Fibroblast of skin of left quadriceps (primary cell): ENCODE data around the gene CAMTA2.

Experiments
- DNase-seq, 2 experiments: peaks; one replicate each; pipeline ENCODE4 v3.0.0-alpha.2; 2013; ENCODE audit warnings: low read depth in 2 of 2

The CAMTA2 gene

DNA sequence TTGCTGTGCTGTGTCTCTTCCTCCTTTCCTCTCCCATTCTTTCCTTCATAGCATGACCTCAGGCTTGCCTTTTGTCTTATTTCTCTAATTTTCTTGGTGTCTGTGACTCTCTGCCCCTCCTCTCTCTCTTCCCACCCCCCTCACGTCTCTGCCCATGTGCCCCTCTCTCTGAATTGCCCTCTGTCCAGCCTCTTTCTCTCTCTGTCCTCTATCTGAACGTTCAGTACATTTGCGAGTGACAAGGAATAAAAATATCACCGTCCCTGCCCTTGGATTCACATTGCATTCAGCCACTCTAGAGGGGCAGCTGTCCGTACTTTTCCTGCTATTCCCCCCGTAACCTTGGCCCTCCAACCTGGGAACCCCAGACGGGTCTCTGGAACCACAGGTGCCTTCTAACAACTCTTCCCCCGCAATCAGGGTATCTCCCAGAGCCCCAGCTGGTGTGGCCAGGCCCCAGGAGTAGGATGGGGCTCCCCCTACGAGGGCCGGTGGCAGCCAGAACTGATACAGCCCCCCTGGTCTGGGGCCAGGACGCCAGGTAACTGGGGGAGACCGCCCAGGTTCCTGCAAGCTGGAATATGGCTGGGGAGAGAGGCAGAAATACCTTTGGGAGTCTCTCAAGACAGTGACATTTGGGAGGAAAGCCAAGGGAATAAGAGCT lies 12.1 kb upstream of the CAMTA2 start:
- no peak for DNase-seq

DNA sequence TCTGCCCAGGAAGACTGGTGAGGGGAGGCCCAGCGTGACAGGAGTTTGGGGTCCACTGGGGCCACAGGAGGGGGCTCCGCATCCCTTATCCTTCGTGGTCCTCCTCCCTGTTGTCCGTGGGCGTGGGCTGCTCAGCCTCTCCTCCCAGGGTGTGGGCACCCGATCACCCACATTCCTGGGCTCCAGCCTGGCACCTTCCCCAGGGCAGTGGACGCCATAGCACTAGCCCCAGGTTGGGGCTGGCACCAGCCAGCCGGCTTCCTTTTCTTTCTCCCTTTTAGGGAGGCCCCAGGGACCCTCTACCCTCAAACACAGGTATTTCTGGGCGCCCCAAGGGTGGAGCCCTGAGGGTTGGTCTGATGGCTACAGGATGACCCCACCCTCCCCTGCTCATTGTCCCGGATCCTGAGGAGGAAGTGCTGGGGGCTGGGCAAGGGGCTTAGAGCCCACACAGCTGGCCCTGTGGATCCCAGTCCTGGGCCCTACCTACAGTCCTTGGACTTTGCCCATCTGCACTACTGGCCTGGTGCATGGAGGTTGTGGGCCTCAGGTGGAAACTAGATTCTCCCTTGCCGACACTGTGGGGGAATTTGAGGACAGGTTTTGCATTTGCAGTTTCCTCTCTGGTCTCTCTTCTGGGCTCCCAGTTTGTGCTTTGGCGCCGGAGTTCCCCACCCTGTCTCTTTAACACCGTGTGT lies 11.4 kb upstream of the CAMTA2 start:
- DNase-seq = no peak

DNA sequence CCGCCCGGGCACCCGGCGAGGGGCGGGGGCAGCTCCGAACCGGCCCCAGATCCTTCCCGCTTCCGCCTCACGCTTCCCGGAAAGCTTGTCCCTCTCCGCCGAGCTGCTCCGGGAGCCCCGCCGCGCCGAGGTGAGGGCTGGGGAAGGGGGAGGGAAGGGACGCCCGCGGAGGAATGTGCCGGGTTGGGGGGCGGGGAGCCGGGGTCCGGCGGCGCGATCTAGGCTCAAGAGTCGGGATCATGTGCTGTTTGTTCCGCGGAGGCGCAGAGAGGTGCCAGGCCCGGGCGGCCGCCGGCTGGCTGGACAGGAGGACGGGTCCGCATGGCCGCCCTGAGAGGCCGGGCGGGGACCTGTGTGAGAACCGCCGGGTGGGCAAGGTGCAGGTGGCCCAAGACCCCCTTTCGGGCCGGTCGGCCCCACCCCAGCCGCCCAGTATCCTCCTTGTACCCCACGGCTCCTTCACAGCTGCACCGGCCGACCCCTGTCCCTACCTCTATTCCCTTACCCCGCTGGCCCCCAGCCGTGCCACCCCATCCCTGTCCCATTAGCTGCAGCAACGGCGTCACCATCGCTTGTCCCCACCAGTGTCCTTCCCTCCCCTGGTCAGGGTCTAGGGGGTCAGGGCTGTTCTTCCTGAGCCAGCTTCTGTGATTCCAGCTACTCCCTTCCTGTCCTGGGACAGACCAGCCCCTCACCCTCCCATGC lies 10.7 kb upstream of the CAMTA2 start:
- no peak for DNase-seq

DNA sequence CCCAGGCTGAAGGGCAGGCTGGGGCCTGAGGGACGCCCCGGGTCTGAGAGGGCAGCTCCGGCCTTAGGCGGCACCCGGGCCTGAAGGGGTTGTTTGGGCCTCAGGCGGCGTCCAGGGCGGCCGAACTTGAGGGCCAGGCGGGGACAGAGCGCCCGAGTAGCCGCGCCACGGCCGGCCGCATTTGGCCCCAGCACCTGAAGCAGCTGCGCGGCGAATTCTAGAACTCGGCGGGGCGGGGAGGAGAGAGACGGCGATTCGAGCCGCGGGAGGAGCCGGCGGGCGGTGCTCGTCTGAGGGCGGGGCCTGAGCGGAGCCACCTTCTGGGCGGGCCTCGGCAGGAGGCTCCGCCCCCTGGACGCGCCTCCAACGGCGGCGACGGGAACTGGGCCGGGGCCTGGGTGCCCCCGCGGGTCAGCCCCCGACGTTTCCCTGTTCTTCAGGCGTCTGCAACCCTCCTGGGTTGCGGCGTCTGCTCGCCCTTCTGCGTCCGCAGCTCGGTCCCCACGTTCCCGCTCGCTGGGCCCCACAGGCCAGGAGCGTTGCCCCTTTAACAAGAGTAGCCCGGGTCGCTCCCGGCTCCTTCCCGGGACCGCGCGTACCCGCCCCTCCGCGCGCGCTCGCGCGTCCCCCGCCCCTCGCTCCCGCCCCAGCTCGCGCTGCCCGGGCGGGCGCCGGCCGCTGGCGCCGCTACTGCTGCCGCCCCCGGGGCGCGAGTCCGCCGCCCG lies 10.0 kb upstream of the CAMTA2 start, which contains the start of the genes INCA1 and KIF1C:
Gene INCA1, minus strand, starts transcription at position 221 of the 725 bp plus-strand sequence. CDS start 3,085 bp downstream, outside the sequence.
Gene KIF1C, plus strand, starts transcription at position 649 of the 725 bp plus-strand sequence. CDS start 2,297 bp downstream, outside the sequence.
- DNase-seq = peak; percentile 65 to 71

DNA sequence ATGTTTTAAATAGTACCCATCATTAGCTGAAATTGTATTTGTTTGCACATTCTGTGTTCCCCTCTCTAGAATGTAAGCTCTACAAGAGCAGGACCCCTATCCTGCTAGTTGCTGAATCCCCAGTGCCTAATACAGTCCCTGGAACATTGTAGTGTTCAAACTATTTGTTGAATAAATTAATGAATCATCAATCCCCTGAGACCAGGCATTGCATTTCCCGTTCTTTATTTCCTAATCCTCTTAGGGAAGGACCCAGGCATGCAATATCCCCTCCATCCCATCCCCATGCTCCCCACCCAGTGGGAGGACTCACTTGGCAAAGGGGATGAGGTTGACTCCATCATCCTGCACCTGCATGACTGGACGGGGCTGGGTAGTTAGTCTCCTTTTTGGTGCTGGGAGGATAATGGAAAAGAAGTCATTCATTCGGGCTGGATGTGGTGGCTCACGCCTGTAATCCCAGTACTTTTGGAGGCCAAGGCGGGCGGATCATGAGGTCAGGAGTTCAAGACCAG lies 6.7 kb upstream of the CAMTA2 start:
- no peak for DNase-seq

DNA sequence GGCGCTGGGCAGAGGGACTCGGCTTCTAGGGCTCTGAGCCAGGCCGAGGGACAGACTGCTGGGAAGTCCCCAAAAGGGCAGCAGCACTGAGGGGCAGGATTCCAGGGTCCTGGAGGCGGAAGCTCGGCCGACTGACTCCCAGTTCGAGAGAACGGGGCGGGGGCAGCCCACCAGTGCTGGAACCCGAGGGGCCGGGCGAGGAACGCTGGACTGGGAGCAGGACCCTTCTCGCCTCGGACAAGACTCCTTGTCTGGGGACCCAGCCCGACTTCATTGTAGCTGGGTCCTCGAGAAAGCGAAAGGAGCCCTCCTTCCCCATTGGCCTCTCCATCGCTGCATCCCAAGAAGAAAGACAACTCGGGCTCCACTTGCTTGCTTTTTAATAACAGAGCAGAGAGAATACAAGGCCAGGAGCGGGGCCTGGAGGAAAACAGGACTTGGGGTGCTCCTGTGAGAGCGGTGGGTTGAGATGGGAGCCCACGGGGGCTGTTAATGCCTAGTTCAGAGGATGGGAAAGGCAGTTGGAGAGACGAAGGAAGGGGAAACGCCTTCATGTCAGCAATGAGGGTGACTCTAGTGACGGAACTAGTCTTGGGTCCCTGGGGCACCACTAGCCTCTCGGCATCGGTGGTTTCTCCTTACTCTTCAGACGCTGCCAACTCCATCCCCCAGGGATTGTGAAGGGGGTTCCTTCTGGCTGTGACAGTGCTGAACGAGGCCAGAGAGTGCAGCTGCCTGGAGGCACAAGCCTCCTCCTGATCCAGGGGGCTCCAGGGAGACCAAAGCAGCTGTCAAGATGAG lies 492 bp upstream of the CAMTA2 start:
- no peak for DNase-seq

DNA sequence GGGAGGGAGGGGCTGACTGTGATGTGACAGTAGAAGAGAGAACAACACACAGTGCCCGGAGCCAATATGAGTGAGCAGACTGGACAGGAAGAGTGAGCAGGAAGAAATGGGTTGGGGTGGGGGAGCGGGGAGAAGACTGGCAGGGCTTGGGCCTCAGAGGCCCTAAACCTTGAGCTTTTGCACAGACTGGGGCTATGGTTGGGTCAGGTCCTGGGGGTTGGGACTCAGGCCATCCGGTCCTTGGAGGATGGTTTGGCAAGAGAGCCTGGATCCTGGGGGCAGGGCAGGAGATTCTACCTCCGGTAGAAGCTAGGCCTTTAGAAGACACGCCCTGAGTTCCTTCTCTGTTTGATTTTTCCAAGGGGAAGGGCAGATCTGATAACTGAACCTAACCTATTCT lies 1.1 kb downstream of the CAMTA2 start:
- DNase-seq = no peak

DNA sequence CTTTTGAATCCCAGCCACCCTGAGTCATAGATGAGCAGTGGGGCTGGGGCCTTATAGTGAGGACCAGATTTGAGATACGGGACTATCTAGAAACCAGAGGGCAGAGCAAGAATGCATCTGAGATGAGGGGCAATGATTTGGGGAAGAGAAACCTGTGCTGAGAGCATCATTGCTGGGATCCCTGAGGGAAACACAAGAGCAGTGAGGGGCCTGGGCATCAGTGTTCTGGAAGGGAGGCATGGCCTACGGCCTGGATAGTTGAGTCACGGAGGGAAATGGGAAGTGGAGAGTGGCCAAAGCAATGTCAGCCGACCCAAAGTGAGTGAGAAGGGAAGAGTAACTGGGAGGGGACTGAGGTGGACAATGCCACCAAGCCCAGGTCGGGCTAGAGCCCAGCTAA lies 5.2 kb downstream of the CAMTA2 start:
- no peak for DNase-seq

DNA sequence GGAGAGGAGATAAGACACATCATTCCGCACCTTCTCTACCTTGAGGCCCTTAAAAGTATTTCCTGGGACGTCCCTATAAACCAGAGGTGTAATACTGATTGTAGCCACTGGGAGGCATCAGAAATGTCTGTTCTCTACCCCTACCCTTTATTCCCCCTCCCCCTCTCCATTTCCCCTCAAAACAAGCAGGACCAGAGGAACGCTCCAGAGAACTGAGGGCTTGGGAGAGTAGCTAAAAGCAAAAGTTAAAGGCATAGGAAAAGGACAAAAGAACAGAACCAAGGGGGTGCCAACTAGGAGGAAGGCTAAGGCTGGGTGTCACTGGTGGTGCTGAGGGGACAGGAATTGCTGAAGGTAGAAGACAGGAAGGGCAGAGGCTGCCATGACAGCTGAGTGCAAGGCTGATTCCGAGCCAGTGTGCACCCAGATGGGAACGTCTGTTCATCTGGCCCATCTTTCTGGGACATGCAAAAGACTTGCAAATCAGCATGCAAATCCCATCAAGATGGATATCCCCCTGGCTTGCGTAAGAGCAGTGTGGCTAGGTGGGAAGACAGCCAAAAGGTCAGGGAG lies 6.7 kb downstream of the CAMTA2 start:
- no peak for DNase-seq

DNA sequence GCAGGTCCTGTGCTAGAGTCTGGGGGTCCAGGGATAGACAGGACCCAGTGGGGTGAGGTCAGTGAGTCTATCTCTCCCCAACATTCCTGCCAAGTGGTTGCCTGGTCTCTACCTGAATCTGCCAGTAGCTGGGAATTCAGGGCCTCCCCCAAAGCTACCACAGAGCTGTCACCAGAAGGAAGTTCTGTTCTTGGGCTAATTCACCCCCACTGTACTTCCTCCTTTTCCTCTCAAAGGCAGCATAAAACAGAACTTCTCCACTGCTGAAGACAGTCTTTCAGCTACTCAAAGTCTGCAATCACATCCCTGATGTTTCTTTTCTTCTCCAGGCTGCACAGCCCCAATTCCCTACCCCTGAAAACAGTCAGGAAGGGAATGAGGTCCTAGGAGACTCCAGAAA lies 8.7 kb downstream of the CAMTA2 start:
- no peak for DNase-seq

DNA sequence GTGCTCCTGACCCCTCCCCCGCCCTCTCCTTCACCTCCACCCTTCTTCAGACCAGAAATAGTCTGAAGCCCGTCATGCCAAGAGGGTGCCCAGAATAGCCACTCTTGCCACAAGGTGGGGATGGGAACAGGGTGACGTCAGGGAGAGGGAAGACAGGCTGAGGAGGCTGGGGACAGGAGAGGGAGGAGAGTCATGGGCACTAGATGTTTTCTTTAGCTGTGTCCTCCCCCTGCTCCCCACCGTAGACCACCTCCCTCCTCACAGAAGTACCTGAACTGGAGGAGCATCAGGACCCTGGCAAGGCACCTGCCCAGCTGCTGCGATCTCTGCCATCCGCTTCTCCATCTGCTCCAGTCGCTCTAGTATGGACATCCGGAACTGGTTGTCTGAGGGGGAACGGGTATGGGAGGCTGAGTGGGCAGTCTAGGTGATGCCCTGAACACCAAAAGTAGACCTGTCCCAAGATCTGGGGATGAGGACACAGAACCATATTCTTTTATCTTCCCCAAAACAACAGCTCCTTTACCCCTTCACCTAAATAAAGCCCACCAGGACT lies 13.3 kb downstream of the CAMTA2 start:
- no peak for DNase-seq

DNA sequence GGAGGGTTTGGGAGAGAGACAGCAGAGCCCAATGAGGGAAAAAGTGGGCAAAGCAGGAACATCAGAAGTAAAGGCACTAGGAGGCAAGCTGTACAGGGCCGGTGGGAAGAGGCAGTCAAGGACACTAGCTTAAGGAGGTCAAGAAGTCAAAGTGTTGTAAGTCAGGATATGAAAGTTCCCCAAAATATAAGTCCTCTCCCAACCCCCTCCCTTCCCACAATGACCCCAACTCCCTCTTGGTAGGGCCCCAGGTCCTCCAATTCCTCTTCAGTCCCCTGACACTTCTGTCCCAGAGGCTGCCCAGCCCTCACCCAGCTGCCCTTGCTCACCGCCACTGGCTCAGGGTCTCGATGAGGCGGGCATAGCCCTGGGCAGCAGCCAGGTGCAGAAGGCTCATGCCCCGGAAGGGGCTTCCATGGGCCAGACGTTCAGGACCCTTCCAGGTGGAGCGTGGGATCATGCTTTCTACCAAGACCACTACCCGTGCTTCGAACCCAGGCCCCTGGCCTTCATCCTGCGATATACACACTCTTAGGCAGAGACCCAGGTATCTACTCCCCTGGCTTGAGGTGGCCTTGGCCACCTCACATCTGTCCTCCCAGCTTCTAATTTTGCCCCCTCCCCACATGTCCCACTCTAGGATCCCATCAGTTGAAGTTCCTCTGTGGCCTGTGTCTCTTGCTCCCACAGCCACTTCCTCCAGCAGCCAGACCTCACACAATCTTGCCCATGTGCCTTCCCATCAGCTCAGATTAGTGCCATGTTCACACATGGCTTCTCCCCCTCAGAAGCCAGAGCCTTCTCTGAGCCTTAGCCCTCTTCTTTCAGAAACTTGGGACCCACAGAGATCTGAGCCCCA lies 14.0 kb downstream of the CAMTA2 start:
- no peak for DNase-seq

DNA sequence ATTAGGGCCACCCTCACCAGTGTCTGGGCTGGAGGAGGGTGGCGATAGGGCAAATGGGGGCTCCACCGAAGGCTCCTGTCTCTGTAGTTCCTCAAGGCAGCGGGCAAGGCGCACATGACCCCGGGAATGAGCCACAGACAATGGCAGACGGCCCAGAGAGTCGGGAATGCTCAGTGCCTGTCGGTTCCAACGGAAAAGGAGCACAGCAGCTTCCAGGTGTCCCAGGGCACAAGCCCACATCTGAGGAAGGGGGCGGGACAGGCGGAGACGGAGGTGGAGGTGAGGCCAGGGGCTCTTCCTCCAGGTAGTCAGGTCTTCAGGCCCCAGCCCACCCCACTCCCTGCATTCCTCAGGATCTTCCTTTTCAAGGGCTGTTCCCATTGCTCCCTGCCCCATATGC lies 14.7 kb downstream of the CAMTA2 start:
- DNase-seq = no peak

DNA sequence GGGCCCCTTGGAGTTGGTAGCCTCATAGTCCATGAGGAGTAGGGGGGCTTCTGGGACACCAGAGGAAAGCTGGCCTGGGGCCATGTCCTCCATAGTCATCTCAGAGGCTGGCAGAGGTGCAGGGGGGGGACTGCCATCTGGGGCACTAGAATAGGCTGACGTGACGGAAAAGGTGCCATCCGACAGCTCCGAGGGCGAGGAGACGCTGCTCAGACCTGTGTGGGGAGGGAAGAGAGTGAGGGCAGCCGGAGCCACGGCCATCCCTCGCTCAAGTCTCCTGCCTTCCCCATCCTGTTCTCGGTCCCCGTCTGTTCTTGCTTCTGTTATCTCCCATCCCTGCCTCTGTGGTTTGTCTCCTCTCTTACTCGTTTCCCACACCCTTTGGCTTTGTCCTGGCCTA lies 15.2 kb downstream of the CAMTA2 start:
- no peak for DNase-seq

DNA sequence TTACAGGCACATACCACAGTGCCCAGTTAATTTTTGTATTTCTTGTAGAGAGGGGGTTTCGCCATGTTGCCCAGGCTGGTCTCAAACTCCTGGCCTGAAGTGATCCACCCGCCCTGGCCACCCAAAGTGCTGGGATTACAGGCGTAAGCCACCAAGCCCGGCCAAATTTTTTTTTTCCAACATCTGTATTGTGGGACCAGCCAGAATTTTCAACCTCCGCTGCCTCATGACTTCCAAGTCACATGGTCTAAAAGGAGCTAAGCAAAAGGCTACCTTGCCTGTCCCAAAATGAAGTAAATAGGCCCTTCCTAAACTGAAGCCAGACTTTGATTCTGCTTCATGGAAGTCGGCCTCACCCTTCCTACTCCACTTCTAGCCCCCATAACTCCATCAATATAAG lies 15.6 kb downstream of the CAMTA2 start:
- no peak for DNase-seq

DNA sequence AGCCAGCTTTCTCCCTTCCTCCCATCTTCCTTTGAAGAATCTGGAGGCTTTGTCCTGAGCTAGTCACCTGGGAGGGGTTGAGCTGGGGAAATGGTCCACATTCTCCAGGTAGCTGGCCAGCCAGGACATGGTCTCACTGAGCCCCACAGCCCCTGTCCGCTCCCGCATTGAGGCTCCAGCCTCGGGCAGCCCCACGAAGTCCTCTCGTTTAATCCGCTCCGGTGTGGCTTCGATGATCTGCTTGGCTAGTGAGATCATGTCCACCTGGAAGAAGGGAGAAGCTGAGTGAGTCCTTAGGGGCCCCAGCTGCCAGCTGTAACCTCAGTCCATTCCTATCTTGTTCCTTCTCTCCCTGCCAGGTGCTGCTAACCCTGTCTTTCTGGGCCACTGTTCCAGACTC lies 17.2 kb downstream of the CAMTA2 start:
- no peak for DNase-seq

DNA sequence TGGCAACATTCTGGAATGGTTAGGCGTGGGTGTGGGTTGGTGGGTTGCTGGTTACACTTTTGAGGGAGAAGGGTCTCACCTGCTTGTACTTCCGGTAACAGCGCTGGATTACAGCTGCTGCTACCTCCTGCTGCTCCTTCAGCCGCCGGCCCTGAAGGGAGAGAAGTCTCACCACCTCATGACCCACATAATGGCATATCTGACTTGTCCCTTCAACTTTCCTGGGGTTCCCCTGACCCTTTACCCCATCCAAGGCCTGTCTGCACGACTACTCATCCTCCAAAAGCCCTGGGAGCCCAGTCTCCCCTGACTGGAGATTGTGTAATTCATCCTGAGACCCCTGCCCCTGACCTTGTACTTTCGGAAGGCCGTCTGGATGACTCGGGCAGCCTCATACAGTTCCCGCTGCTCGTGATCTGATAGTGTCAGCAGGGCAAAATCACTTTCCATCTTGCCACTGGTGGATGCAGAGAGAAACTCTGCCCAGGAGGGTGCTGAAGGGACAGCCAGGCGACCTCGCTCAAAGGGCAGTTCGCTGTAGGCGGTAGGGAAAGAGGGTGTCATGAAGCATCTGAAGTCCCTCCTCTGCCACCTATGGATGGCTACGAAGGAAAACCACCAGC lies 17.8 kb downstream of the CAMTA2 start:
- DNase-seq = no peak

DNA sequence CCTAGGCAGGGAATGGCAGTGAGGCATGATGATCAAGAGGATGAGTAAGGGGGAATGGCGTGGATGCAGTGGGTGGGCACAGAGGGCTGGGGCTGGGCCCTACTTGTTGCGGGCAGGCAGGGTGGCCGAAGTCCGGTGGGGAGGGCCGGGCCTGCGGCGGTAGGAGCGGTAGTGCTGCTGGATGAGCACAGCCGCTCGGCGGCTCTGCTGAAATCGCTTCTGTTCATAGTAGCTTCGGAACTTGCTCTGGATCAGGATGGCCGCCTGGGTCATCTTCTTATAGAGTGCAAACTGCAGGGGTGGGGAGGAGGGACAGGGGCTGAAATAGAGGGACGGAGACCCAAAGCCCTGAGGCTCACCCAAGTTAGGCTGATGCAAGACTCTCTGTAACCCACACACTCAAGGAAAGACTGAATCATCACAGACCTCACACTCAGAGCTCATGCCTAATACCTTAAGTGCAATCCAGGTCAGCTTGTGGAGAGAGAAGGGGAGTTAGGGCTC lies 18.4 kb downstream of the CAMTA2 start:
- peak; percentile 86 to 89 for DNase-seq
